Measurements from ENCODE around the gene IRX2. TPM values are rescaled to one million over a fixed set of nuclear protein-coding genes. Genes with fewer than 3 reads are reported as not detected.

IRX2 gene
- total RNA-seq, 1 donor from 2014 or later = 0.52 TPM

DNA sequence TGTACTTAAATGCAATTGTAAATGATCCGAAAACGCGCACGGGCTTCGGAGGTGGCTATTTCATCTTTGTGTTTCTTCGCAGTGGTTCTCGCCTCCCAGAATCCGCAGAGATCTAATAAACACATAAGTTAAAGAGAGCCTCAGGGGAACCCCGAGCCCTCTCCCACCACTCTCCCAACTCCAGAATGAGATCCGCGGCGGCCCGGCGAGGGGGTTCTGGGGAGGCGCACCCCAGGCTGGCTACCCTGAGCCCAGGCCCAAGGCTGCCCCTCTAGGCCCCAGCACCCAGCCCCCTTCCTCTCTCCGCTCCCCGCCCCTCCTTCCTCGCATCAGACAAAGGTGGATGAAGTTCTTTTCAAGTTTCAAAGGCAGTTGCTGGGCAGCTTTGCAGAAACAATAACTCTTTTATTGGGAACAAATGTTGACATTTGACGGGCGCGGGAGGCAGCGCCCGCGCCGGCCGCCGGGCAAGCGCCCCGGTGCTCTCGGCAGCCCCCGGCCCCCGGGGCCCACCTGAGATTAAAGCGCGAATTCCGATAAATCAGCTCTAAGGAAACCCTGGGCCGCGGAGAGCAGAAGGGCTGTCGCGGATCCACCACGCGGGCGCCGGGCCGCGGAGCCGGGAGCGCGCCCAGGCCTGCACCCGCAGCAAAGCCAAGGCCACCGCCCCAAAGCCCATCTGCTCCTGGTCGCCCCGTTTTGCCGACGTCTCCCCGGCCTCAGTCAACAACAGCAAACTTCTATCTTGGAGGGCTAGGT lies 8.4 kb downstream of the IRX2 start:
- Histone ChIP-seq H3K4me1 (ENCODE audit: control insufficient read depth in 3 of 3, insufficient read depth in 3 of 3, low read length in 3 of 3) (peaks cover 0 to 6% (median 4%) of the 10 kb centered on the region in 3 donors), H3K27me3 (ENCODE audit: control insufficient read depth in 3 of 3, insufficient read depth in 3 of 3, low read length in 3 of 3) (peaks cover 57 to 82% (median 65%) of the 10 kb centered on the region in 3 donors), H3K9me3 (ENCODE audit: control insufficient read depth in 3 of 3, low read length in 3 of 3) (peaks cover 0 to 2% (median 0%) of the 10 kb centered on the region in 3 donors), H3K27ac (ENCODE audit: low read depth, low read length) (no peak overlapping the region), H3K9ac (ENCODE audit: low read depth in 1 of 3, low read length in 3 of 3) (no peak overlapping the region), H3K36me3 (ENCODE audit: control insufficient read depth in 3 of 3, insufficient read depth in 3 of 3, low read length in 3 of 3) (no peaks in the 10 kb centered on the region), H3K4me3 (ENCODE audit: low read length in 3 of 3) (no peak overlapping the region)

DNA sequence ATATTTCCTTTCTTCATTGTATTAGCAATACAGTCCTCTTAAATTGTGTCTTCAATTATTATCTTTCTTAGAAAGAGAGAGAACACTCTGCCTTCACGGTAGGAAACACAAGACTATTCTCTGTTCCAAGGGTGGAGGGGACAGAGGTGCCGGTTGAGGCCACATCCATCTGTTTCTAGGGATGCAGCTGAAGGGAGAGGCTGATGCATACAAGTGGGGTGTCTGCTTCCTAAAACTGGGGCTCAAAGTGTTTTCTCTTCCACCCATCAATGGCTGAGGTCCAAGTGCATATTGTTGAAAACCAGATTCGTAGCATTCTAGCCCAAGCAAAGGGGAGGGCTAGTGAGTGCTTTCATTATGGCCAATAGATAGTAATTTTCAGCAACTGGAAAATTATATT lies 9.5 kb downstream of the IRX2 start:
- no peak overlapping the region for H3K27ac ChIP-seq (ENCODE audit: low read depth, low read length)
- H3K9me3 ChIP-seq (ENCODE audit: control insufficient read depth in 3 of 3, low read length in 3 of 3) = peaks cover 0 to 2% (median 0%) of the 10 kb centered on the region in 3 donors
- no peak overlapping the region for H3K4me3 ChIP-seq (ENCODE audit: low read length in 3 of 3)
- peaks cover 0 to 6% (median 4%) of the 10 kb centered on the region in 3 donors for H3K4me1 ChIP-seq (ENCODE audit: control insufficient read depth in 3 of 3, insufficient read depth in 3 of 3, low read length in 3 of 3)
- H3K36me3 ChIP-seq (ENCODE audit: control insufficient read depth in 3 of 3, insufficient read depth in 3 of 3, low read length in 3 of 3) = no peaks in the 10 kb centered on the region
- peaks cover 55 to 83% (median 65%) of the 10 kb centered on the region in 3 donors for H3K27me3 ChIP-seq (ENCODE audit: control insufficient read depth in 3 of 3, insufficient read depth in 3 of 3, low read length in 3 of 3)
- no peak overlapping the region for H3K9ac ChIP-seq (ENCODE audit: low read depth in 1 of 3, low read length in 3 of 3)

DNA sequence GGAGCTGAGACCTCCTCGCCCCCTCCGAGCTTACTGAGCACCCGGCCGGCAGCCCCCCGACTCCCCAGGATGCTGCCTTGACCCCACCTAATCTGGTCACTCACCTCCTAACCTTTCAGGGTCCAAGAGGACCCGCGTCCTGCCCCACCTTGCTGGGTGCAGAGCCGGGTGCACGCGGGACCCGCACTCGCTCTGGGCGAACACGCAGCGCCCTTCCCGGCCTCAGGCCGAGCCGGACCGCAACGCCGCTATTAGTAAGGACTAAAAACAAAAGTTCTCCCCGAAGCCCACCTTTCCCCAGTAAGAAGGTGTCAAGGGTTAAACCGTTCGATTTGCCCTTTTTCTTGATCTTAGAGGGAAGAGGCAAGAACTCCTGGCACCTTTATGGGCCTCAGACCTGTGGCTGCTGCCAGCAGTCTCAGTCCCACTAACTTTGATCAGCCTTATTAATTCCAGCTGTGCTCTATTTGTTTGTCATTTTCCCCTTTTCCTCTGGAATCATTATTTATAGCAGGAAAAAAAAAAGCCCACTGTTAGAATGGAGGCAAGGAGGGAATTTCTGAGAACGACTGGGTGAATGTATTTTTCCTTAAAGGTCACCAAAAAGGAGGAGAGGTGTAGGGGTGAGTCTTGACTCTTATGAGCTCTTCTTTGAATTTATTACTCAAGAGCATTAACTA lies 10.5 kb downstream of the IRX2 start:
- Histone ChIP-seq H3K27ac (ENCODE audit: low read depth, low read length) (no peak overlapping the region), H3K36me3 (ENCODE audit: control insufficient read depth in 3 of 3, insufficient read depth in 3 of 3, low read length in 3 of 3) (no peaks in the 10 kb centered on the region), H3K4me1 (ENCODE audit: control insufficient read depth in 3 of 3, insufficient read depth in 3 of 3, low read length in 3 of 3) (peaks cover 0 to 6% (median 4%) of the 10 kb centered on the region in 3 donors), H3K9ac (ENCODE audit: low read depth in 1 of 3, low read length in 3 of 3) (no peak overlapping the region), H3K4me3 (ENCODE audit: low read length in 3 of 3) (no peak overlapping the region), H3K9me3 (ENCODE audit: control insufficient read depth in 3 of 3, low read length in 3 of 3) (peaks cover 0 to 2% (median 1%) of the 10 kb centered on the region in 3 donors), H3K27me3 (ENCODE audit: control insufficient read depth in 3 of 3, insufficient read depth in 3 of 3, low read length in 3 of 3) (peaks cover 53 to 81% (median 62%) of the 10 kb centered on the region in 3 donors)

DNA sequence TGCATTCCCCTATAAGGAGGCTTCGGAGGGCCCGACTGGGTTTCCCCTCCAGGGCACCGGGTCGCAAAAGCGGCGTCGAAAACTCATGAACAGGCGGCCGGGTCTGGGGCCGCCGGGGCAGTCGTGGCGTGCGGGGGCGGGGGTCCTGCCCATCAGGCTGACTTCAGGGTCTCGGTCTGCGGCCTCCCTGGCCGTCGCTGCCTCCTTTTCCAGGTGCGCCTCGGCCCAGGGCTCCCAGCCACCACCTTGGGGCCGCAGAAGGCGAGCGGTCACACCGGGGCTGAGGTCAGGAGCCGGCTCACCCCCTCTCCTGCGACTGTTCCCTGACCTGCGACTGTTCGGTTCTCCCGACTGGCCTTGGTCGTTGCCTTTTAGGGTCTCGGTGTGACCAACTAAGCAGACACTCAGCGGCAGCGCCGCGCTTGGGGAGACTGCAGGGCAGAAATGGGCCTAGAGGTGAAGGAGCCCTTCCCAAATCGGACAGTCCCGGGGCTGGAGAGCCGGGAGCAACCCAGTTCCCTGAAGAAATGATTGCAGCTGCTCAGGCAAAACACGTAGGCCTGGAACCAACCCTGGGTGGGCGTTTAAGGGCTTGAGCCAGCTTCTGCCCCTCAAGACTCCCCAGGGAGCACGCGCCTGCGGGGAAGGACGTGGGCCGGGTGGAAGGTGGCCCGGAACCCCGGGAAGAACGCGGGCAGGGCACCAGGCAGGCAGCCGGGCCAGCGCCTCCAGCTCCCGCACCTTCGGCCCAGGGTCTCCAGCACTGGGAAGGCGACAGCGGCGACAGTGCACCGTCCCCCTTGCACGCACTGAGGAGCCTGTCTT lies 11.2 kb downstream of the IRX2 start:
- Histone ChIP-seq H3K9me3 (ENCODE audit: control insufficient read depth in 3 of 3, low read length in 3 of 3) (peaks cover 0 to 3% (median 2%) of the 10 kb centered on the region in 3 donors), H3K9ac (ENCODE audit: low read depth in 1 of 3, low read length in 3 of 3) (no peak overlapping the region), H3K36me3 (ENCODE audit: control insufficient read depth in 3 of 3, insufficient read depth in 3 of 3, low read length in 3 of 3) (no peaks in the 10 kb centered on the region), H3K27ac (ENCODE audit: low read depth, low read length) (no peak overlapping the region), H3K4me3 (ENCODE audit: low read length in 3 of 3) (no peak overlapping the region), H3K27me3 (ENCODE audit: control insufficient read depth in 3 of 3, insufficient read depth in 3 of 3, low read length in 3 of 3) (peaks cover 53 to 82% (median 65%) of the 10 kb centered on the region in 3 donors), H3K4me1 (ENCODE audit: control insufficient read depth in 3 of 3, insufficient read depth in 3 of 3, low read length in 3 of 3) (peaks cover 0 to 6% (median 4%) of the 10 kb centered on the region in 3 donors)

DNA sequence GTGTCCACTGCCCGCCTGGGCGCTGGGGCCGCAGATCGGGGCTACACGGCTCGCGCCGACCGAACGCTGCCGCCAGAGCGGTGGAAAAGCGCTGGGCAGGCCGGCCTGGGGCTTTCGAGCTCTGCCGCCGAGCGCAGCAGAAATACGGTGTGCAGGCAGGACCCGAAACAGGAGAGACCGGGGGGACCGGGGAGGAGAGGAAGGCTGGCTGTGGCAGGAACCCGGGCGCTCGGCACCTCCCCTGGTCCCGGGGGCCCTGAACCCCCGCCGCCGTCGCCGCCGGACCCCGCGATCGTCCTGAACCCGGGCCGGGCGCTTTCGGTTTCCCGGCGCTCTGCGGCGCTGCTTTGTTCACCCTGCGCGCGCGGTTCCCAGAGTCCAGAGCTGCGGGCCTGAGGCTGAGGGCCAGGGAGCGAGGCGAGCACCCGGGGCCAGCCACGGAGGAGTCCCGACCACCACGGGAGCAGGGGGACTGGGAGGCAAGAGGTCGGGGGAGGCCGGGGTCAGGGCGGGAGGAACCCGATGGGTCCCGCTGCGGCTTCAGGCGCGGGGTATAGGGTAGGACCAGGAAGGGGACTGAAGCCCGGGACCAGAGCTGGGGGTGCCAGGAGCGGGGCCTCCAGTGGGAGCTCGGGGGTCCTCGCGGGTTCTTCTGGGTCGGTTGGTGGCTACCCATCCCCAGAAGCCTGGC lies 12.0 kb downstream of the IRX2 start:
- H3K9ac ChIP-seq (ENCODE audit: low read depth in 1 of 3, low read length in 3 of 3) = no peak overlapping the region
- peaks cover 53 to 78% (median 62%) of the 10 kb centered on the region in 3 donors for H3K27me3 ChIP-seq (ENCODE audit: control insufficient read depth in 3 of 3, insufficient read depth in 3 of 3, low read length in 3 of 3)
- no peaks in the 10 kb centered on the region for H3K36me3 ChIP-seq (ENCODE audit: control insufficient read depth in 3 of 3, insufficient read depth in 3 of 3, low read length in 3 of 3)
- H3K27ac ChIP-seq (ENCODE audit: low read depth, low read length) = no peak overlapping the region
- H3K4me1 ChIP-seq (ENCODE audit: control insufficient read depth in 3 of 3, insufficient read depth in 3 of 3, low read length in 3 of 3) = peaks cover 0 to 6% (median 4%) of the 10 kb centered on the region in 3 donors
- peak overlapping the region in 2 of 3 donors; percentile 40 to 49 for H3K4me3 ChIP-seq (ENCODE audit: low read length in 3 of 3)
- peaks cover 0 to 3% (median under 1%) of the 10 kb centered on the region in 3 donors for H3K9me3 ChIP-seq (ENCODE audit: control insufficient read depth in 3 of 3, low read length in 3 of 3)

DNA sequence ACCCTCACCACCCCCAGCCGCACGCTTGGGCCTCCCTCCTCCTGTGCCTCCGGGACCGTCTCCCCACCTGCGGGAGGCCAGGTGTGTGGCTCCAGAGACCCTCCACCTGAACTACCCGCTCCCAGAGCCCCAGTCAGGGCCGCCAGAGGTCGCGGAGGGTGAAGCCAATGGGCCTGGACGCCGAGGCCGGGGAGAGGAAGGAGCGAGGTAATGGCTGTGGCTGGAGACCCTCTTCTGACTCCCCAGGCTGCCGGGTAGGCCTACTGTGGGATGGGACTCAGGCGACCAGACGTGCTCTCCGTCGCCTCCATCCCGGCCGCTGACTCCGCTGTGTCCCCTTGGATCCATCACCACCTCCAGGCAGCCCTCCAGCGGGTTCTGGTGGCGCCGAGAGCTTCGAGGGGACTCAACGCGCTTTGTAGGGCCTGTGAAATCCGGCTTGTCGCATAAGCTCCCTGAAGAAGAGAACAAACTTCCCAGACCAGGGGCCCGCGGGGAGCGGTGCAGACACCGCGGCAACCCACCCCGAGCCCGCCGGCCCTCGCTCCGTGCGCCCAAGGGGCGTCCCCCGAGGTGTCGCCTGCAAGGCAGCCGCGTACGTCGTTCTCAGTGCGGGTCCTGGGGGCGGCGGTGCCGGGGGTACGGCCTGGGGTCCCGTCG lies 12.6 kb downstream of the IRX2 start:
- peaks cover 0 to 3% (median 0%) of the 10 kb centered on the region in 3 donors for H3K9me3 ChIP-seq (ENCODE audit: control insufficient read depth in 3 of 3, low read length in 3 of 3)
- H3K36me3 ChIP-seq (ENCODE audit: control insufficient read depth in 3 of 3, insufficient read depth in 3 of 3, low read length in 3 of 3) = no peaks in the 10 kb centered on the region
- no peak overlapping the region for H3K9ac ChIP-seq (ENCODE audit: low read depth in 1 of 3, low read length in 3 of 3)
- H3K4me1 ChIP-seq (ENCODE audit: control insufficient read depth in 3 of 3, insufficient read depth in 3 of 3, low read length in 3 of 3) = peaks cover 0 to 6% (median 4%) of the 10 kb centered on the region in 3 donors
- peak overlapping the region in 2 of 3 donors; percentile 40 to 49 for H3K4me3 ChIP-seq (ENCODE audit: low read length in 3 of 3)
- H3K27ac ChIP-seq (ENCODE audit: low read depth, low read length) = no peak overlapping the region
- H3K27me3 ChIP-seq (ENCODE audit: control insufficient read depth in 3 of 3, insufficient read depth in 3 of 3, low read length in 3 of 3) = peaks cover 51 to 73% (median 55%) of the 10 kb centered on the region in 3 donors

DNA sequence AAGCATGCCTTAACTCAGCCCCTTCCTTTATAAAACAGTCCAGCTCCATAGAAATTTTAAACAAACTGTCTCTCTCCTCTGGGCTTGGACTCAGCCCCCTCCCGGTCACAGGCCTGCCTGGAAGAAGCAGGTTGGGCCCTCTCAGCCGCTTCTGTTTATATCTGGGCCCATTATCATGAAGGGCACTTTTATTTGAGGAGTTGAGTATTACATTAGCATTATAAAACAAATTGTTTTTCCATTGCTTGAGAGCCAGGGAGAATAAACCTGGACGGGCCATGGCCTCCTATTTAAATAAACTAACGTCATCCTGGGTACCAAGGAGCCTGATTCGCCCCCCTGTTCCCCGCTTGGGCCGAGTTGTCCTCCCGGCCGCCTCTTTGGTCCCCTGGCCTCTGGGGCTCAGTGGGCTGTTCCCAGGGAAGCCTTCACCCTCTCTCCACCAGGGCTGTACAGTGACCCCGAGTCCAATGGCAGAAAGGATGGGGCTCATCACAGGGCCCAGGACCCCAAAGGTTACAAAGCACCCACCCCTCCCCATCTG lies 13.2 kb downstream of the IRX2 start:
- peaks cover 47 to 70% (median 52%) of the 10 kb centered on the region in 3 donors for H3K27me3 ChIP-seq (ENCODE audit: control insufficient read depth in 3 of 3, insufficient read depth in 3 of 3, low read length in 3 of 3)
- no peak overlapping the region for H3K9ac ChIP-seq (ENCODE audit: low read depth in 1 of 3, low read length in 3 of 3)
- H3K4me3 ChIP-seq (ENCODE audit: low read length in 3 of 3) = no peak overlapping the region

DNA sequence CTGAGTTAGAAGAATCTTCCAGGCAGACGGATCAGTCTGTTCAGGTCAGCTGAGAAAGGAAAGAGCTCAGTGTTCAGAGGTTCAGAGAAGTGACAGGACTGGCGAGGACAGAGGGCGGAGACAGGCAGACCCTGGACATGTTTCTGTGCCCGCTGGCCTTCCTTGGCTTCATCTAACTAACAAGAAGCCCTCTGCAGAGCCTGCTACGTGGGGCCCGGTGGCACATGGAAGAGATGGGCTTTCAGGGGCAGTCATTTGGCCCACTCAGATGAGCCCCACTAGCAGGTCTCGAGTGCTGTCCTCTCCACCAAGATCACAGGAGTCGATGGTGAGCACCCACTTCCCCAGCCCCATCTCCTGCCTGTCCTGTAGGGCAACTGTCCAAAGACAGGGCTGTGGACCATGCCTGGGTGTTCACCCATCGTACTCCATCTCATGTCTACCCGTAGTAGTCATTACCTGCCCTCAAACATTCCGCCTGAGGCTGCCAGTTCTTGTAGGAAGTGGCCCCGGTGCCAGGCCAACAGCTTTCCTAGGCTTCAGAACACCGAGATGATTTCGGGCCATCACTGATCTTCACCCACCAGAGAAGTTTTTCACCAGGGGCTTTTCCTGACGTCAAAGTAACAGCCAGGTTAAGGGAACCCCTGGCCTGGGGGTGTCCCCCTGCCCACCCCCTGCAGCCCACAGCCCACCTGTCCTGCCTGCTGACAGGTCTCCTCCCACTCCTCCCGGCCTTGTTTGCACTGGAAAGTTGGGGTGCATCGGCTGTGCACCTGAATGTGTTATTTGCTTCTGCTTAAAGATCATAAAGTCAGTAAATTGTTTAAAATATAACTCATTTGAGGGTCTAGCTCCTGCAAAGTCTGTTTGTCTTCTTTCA lies 14.0 kb downstream of the IRX2 start:
- Histone ChIP-seq H3K36me3 (ENCODE audit: control insufficient read depth in 3 of 3, insufficient read depth in 3 of 3, low read length in 3 of 3) (no peaks in the 10 kb centered on the region), H3K9ac (ENCODE audit: low read depth in 1 of 3, low read length in 3 of 3) (no peak overlapping the region), H3K4me3 (ENCODE audit: low read length in 3 of 3) (no peak overlapping the region), H3K27ac (ENCODE audit: low read depth, low read length) (no peak overlapping the region), H3K4me1 (ENCODE audit: control insufficient read depth in 3 of 3, insufficient read depth in 3 of 3, low read length in 3 of 3) (peaks cover 0 to 6% (median 4%) of the 10 kb centered on the region in 3 donors), H3K9me3 (ENCODE audit: control insufficient read depth in 3 of 3, low read length in 3 of 3) (peaks cover 0 to 3% (median 0%) of the 10 kb centered on the region in 3 donors), H3K27me3 (ENCODE audit: control insufficient read depth in 3 of 3, insufficient read depth in 3 of 3, low read length in 3 of 3) (peaks cover 50 to 71% (median 55%) of the 10 kb centered on the region in 3 donors)

More for the DNA sequence above, 13.2 kb downstream of the IRX2 start:
- peaks cover 0 to 3% (median 0%) of the 10 kb centered on the region in 3 donors for H3K9me3 ChIP-seq (ENCODE audit: control insufficient read depth in 3 of 3, low read length in 3 of 3)
- H3K27ac ChIP-seq (ENCODE audit: low read depth, low read length) = no peak overlapping the region
- H3K4me1 ChIP-seq (ENCODE audit: control insufficient read depth in 3 of 3, insufficient read depth in 3 of 3, low read length in 3 of 3) = peaks cover 0 to 6% (median 4%) of the 10 kb centered on the region in 3 donors
- H3K36me3 ChIP-seq (ENCODE audit: control insufficient read depth in 3 of 3, insufficient read depth in 3 of 3, low read length in 3 of 3) = no peaks in the 10 kb centered on the region

Measured in skeletal muscle tissue (tissue), 4 donors.